ENCODE measurements around the gene IP6K1.

DNA sequence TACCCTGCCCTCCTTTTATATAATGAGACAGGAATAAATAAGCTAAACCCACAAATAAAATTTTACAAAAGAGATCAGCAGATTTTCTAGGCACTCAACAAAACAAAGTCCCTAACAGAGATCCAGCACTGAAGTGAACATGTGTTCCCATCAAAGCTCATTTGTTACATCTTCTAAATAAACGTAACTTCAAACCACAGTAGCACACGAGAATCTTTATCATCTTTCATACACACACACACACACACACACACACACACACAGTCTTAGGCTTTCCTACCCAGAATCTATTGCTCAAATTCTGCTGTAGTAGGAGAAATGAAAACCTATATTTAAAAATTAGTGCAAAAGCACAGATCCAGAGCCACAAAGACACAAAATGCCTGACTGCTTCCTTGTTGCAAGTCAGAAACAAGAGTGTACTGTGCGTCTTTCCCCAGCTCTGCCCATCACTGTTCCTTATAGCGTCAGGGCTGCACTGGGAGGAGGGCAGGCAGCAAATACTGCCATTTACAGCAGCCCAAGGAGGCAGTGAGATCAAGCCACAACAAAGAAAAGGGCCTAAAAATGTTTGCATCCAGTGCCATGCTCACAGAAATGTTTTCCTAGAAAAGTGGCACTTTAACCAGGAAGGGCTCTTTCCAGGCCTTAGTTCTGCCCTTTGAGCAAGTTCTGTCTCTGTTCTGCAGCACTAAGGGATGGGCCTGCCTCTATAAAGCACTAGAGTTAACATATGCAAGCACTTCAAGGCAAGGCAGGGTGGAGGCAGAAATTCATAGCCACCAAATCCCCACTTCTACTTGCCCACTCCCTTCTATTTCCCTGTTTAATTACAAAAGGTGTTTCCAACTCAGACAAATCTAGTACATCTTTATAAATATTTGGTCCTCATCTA, 6.0 kb downstream of the IP6K1 start:
- TF ChIP-seq, protein P1, sequence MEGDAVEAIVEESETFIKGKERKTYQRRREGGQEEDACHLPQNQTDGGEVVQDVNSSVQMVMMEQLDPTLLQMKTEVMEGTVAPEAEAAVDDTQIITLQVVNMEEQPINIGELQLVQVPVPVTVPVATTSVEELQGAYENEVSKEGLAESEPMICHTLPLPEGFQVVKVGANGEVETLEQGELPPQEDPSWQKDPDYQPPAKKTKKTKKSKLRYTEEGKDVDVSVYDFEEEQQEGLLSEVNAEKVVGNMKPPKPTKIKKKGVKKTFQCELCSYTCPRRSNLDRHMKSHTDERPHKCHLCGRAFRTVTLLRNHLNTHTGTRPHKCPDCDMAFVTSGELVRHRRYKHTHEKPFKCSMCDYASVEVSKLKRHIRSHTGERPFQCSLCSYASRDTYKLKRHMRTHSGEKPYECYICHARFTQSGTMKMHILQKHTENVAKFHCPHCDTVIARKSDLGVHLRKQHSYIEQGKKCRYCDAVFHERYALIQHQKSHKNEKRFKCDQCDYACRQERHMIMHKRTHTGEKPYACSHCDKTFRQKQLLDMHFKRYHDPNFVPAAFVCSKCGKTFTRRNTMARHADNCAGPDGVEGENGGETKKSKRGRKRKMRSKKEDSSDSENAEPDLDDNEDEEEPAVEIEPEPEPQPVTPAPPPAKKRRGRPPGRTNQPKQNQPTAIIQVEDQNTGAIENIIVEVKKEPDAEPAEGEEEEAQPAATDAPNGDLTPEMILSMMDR (IDR thresholded peaks at IDR 0.05; ENCODE audit: low read length), result no peak
- TF ChIP-seq EZH2 (IDR thresholded peaks at IDR 0.05; ENCODE audit: borderline replicate concordance, low read length), result no peak

Measured in OCI-LY1 (cell line).